GM19452 (cell line): ENCODE data around the gene PLEKHA6.

Experiments
- ATAC-seq: cut with Tn5 transposase; IDR thresholded peaks from one replicate; pipeline ENCODE4 v1.9.1; 2021; ENCODE audit not compliant: unreplicated experiment

The PLEKHA6 gene

DNA sequence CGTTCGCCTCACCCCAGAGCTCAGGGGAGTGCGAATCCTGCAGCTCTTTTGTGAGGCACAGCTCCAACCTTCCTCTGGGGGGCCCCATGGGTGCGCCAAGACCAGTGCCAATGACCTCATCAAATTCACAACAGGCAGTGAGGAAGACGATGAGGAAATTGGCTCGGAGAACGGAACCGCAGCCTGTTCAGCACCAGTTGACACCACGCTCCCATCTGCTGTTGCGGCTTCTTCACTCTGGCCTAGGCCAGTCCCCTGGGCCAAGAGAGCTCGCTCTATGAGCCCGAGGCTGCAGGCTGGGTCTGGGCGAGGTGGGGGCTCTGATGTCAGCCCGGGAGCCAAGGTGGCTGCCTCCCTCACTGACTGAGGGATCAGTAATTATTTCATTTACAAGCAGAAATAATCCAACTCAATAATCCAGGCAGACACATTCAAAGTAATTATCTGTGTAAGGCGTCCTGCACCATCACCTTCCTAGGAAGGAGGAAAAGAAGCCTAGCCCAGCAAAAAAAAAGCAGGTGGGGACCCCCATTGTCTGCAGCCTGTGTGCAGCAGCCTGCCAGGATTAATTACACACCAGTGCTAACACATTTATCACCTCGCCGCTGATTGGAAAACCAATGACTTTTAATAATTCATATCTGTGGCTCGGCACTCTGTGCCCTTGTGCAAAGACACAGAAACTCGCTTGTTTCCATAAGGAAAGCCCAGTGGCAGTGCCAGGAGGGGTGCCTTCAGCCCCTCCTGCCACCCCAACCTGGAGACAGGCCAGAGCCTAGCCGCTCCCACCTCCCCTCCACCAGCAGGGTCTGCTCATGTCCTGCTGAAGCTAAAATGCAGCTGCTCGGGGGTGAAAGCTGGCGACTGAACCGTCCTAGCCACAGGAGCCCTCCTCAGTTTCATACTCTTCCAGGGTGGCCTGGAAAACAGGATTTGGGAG, 1.9 kb downstream of the PLEKHA6 start:
- no peak for ATAC-seq

- ATAC-seq: no peak
Observed at GRCh38 chr1:204356997-204357396, 2.7 kb downstream of the PLEKHA6 start.

DNA sequence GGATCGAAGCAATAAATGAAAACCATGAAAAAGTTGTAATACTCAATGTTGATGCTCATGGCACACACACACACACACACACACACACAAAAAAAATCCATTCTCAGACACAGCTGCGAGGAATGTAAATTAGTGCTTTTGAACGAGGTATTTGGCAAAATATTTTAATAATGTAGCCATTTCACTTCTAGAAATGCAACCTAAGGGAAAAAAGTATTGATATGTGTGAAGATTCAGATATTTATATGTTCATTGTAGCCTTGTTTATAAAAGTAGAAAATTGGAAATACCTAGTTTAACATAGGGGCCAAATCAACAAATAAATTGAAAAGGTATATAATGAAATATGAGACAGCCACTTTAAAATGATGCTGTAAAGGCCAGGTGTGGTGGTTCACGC, 3.8 kb downstream of the PLEKHA6 start:
- no peak for ATAC-seq

DNA sequence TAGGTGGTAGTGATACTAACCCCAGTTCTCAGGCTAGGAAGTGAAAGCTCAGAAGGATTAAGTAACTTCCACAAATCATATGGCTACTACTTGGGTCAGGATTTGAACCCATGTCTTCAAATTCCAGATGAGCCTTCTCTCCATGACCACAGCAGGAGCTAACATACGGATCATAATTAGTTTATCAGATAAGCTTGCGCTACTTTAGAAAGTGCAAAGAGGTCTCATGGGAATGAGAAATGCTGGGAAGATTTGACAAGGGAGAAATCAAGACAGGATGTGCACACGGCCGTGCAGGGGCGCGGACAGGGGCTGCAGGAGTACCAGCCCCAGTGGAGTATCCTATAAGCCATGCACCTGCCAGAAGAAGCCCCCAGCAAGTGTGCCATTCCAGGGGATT, 5.2 kb downstream of the PLEKHA6 start:
- ATAC-seq: no peak

DNA sequence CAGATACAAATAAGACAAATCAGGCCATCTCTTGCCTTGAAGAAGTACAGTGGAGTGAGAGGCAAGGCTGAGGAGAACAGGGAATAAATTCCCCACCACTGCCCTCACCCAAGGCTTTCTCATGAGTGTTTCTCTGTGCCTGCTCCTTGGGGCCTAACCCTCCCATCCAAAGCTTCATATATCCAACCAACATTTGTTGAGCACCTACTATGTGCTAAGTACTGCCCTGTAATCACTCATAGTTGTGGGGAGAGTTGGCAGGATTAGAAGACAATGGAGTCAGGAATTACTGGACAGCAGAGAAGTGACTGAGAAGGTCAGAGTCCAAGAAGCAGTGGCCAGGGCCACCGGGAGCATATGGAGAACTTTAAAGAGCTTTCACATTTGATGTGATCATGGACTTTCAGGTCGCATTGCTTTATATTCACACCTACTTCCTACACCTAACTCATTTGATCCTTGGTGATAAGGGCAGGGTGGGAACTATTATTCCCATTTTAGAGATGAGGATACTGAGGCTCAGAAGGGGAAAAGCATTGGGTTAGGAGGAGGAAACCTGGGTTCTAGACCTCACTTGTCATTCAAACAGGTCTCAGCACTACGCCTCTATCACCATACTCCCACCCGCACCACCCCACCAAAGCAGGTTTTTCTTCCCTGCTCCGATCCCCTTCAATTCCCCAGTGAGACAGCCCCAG, 6.4 kb downstream of the PLEKHA6 start:
- no peak for ATAC-seq

- no peak for ATAC-seq
Observed at GRCh38 chr1:204350857-204351573, 8.7 kb downstream of the PLEKHA6 start.

GRCh38 chr1:204350312-204350711, 9.4 kb downstream of the PLEKHA6 start:
- no peak for ATAC-seq

DNA sequence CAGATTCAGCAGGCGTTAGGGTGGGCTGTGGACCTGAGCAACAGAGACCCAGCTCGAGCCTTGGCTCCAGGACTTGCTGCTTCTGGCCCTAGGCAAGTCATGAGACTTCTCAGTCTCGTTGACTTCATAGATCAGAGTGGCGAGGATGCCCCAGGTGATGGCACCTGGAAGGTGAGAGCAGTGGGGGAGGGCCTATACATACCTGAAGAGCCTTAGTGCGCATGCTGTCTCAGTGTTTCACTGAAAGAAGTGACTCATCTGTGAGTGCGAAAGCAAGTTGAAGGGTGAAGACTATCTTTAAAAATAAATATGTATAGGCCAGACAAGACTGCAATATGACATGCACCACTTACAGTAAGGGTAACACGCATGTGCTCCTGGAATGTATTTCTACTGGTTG, 10.1 kb downstream of the PLEKHA6 start:
- ATAC-seq: no peak

DNA sequence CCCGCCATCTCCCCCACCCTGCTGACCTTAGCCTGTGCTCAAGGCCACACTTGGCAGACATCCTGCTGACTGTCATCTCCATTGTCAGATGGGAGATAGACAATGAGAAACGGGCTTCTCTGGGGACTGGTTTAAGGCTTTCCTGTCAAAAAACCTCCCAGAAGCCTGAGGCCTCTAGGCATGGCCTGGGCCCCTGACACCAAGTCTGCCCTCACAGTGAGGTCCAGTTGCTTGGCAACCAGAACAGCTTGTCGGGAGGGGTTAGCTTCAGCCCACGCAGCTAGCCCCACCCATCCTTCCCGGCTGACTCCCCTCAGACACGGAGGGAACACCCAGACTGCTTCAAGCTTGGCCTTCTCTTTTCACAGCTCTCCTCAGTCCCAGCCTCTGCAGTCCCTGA, 11.0 kb downstream of the PLEKHA6 start:
- ATAC-seq: no peak

DNA sequence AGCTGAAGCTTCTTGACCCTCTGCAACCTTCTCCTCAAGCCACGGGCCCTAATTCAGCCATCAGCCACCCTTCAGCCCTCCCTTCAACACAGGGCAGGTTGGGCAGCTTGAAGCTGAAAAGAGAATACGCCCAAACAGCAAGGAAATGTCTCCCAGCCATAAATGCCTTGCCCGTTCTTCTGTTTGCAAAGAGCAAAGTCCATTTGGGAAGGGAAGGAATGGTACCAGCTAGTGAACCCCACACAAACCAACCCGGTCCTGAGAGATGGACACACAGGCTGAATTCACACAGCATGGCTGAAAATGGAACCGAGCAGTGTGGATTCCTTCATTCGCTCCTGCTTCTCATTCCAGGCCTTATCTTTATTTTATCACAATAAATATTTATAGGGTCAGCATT, 11.5 kb downstream of the PLEKHA6 start:
- no peak for ATAC-seq

- ATAC-seq: no peak
Observed at GRCh38 chr1:204345941-204346645, 13.6 kb downstream of the PLEKHA6 start.

GRCh38 chr1:204345438-204345841, 14.3 kb downstream of the PLEKHA6 start:
- no peak for ATAC-seq

- no peak for ATAC-seq
Observed at GRCh38 chr1:204344665-204345355, 14.9 kb downstream of the PLEKHA6 start.

DNA sequence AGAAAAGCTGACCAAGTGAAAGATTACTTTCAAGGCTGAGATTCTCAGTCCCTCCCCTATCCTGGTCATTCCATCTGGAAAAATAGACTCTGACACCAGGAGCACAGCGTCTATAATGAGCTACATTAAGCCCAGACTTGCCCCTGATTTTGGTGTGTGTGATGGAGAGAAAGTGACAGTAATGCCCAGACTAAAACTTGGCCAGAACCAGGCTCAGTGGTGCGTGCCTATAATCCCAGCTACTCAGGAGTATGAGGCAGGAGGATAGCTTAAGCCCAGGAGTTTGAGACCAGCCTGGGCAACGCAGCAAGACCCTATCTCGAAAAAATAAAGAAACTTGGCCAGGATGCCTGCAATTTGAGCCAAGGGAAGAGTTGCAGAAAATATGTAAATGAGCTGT, 15.9 kb downstream of the PLEKHA6 start:
- ATAC-seq: no peak

GRCh38 chr1:204343247-204343646, 16.5 kb downstream of the PLEKHA6 start:
- ATAC-seq: no peak

DNA sequence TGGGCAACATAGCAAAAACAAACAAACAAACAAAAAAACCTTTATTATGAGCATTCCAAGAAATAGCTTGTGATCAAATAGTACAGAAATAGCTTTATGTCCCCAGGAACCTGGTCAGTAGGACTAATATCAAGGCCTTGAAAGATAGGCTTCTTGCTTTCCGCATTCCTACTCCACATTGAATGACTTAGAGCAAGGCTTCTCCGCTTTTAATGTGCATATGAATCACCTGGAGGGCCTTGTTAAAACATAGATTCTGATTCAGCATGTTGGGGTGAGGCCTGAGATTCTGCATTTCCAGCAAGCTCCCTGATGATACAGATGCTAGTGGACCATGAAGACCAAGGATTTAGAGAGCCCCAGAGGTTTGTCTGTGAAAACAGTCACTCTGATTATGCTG, 17.4 kb downstream of the PLEKHA6 start:
- ATAC-seq: no peak

DNA sequence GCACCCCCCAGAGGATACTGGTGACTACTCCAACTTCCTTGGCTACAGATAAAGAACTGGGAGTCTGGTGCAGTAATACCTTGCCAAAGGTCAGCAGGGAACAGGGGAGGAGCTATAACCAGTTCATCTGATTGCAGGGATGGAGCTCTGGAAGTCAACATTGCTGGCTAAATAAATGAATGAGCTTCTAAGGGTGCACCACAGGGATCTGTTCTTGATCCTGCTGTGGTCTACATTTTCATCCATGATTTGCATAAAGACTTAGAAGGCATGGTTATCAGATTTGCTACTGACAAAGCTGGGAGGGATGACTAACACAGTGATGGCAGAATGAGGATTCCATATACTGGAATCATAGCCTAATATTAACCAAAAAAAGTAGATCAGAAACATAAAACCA, 18.3 kb downstream of the PLEKHA6 start:
- no peak for ATAC-seq

GRCh38 chr1:204340081-204340889, 19.4 kb downstream of the PLEKHA6 start:
- ATAC-seq: no peak

- ATAC-seq: no peak
Observed at GRCh38 chr1:204339541-204339940, 20.2 kb downstream of the PLEKHA6 start.

DNA sequence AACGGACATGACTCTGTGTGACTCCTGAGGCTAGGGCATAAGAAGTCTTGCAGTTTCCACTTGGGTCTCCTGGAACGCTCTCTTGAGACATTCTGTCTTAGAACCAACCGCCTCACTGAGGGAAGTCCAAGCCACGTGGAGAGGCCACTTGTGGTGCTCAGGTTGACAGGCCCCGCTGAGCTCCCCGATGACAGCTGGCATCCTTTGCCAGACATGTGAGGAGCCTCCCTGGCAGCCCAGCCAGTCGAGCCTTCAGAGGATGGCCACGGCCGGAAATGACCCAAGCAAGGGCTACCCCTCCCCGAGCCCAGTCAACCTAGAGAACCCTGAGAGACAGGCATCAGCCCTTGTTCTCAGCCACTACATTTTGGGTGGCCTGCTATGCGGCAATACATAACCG, 20.7 kb downstream of the PLEKHA6 start:
- ATAC-seq: no peak
